NCI-H1092 (cell line): ENCODE data around the gene IMMT.
"Not testable (repeated sequence)": the region's sequence is repeated elsewhere in the genome, so short reads cannot be mapped to it uniquely, and the experiment has no call there.

Experiments used
- DNase-seq: peaks from one replicate; lab custom pipeline; 2025; lab: John Stamatoyannopoulos, UW

IMMT gene

GRCh38 chr2:86200564-86200963 lies 5.3 kb upstream of the IMMT start:
- DNase-seq = not testable (repeated sequence)

GRCh38 chr2:86199834-86200177 lies 4.5 kb upstream of the IMMT start:
- DNase-seq = no peak

- DNase-seq = no peak
Measured at GRCh38 chr2:86195808-86196387, 636 bp upstream of the IMMT start.

GRCh38 chr2:86194751-86195054 lies 559 bp downstream of the IMMT start:
- no peak for DNase-seq

- no peak for DNase-seq
Measured at GRCh38 chr2:86193901-86194567, 1.2 kb downstream of the IMMT start.

- no peak for DNase-seq
Measured at GRCh38 chr2:86189782-86190416, 5.4 kb downstream of the IMMT start.

- DNase-seq = no peak
Measured at GRCh38 chr2:86186431-86186830, 8.8 kb downstream of the IMMT start.

- no peak for DNase-seq
Measured at GRCh38 chr2:86185517-86186212, 9.6 kb downstream of the IMMT start.

GRCh38 chr2:86176597-86176996 lies 18.7 kb downstream of the IMMT start:
- DNase-seq = no peak

- DNase-seq = no peak
Measured at GRCh38 chr2:86175828-86176227, 19.4 kb downstream of the IMMT start.

- DNase-seq = no peak
Measured at GRCh38 chr2:86174445-86174844, 20.8 kb downstream of the IMMT start.

- DNase-seq = no peak
Measured at GRCh38 chr2:86172610-86173009, 22.7 kb downstream of the IMMT start.

GRCh38 chr2:86171295-86171694 lies 24.0 kb downstream of the IMMT start:
- DNase-seq = no peak

- no peak for DNase-seq
Measured at GRCh38 chr2:86170449-86170848, 24.8 kb downstream of the IMMT start.

GRCh38 chr2:86160156-86160952 lies 34.9 kb downstream of the IMMT start:
- DNase-seq = no peak

GRCh38 chr2:86158286-86158685 lies 37.0 kb downstream of the IMMT start:
- DNase-seq = no peak

- no peak for DNase-seq
Measured at GRCh38 chr2:86157009-86157556, 38.2 kb downstream of the IMMT start.

- no peak for DNase-seq
Measured at GRCh38 chr2:86150502-86150901, 44.8 kb downstream of the IMMT start.

GRCh38 chr2:86147793-86148192 lies 47.5 kb downstream of the IMMT start:
- DNase-seq = no peak

- no peak for DNase-seq
Measured at GRCh38 chr2:86143926-86144685, 51.2 kb downstream of the IMMT start.

GRCh38 chr2:86143307-86143706 lies 52.0 kb downstream of the IMMT start:
- no peak for DNase-seq
